ENCODE results near the gene FBXO27.
A peak's percentile ranks its signal among the peaks of the same experiment; 100 is the strongest.
"Not testable (repeated sequence)": the region's sequence is repeated elsewhere in the genome, so short reads cannot be mapped to it uniquely, and the experiment has no call there.

The FBXO27 gene

GRCh38 chr19:39037194-39037593 lies 4.8 kb upstream of the FBXO27 start:
- FAIRE-seq: no peak

DNA sequence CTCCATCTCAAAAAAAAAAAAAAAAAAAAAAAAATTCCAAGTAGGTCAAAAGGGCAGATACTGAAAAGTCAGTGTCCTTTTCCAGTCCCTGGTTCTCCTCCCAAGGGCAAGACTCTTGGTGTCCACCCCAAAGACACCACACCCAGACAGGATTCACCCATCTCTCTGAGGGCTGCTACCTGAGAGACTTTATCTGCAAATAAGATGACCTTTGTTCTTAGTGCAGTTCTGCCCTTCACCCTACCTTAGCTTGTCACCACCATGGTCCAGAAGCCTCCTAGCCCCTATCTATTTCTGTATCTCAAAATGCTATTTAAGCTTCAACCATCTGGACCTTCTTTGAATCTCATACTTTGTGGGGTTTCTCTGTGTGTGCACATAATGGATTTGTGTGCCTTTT lies 4.2 kb upstream of the FBXO27 start:
- FAIRE-seq: no peak

DNA sequence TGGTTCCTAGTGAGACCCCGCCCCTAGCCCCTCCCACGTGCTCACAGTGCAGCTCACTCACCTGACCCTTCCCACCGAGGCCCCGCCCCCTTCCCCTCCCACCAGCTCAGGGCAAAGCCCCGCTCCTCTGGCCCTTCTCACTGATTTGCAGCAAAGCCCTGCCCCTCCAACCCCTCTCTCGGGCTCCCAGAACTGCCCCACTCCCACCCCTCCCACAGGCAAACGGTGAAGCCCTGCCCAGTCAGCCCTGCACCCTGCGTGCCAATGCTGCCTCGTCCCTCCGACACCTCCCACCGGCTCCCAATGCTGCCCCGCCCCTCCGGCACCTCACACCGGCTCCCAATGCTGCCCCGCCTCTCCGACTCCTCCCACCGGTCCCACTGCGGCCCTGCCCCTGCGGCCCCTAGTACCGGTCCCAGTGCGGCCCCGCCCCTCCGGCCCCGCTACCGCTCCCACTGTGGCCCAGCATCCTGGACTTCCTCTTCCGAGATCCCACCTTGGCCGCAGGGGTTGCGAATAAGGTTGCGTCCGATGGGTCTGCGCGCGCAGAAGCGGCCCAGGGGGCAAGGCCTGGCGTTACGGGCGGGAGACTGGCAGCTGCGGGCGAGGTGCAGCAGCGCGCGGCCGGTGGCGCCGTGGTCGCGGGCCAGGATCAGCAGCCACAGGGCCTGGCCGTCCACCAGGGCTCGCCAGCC lies 834 bp downstream of the FBXO27 start:
- FAIRE-seq: peak; percentile 74

DNA sequence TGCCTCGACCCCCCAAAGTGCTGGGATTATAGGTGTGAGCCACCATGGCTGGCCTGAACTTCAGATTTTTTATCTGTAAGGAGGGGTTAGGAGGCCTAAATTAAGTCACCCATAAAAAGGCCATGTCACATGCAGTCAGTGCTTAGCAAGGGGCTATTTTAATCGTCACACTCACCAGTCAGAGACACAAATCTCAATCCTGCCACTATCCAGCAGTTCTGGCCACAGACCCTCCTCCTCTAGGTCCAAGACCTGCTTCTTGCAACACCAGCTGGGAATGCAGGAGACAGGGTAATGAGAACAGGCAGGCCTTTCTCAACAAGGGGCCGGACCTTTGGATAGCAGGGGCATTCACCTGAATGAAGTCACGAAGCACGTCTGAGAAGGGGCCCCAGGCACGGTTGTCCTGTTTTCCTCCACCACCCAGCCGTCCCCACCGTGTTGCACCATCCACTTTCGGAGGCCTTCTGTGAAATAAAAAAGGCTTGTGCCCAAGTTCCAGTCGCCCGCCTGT lies 1.4 kb downstream of the FBXO27 start:
- FAIRE-seq: no peak

GRCh38 chr19:39024875-39025641 lies 7.3 kb downstream of the FBXO27 start:
- FAIRE-seq: no peak

- FAIRE-seq: no peak
Observed at GRCh38 chr19:39021063-39021462, 11.3 kb downstream of the FBXO27 start.

- no peak for FAIRE-seq
Observed at GRCh38 chr19:39017646-39018045, 14.7 kb downstream of the FBXO27 start.

GRCh38 chr19:39017026-39017425 lies 15.3 kb downstream of the FBXO27 start:
- FAIRE-seq: no peak

- no peak for FAIRE-seq
Observed at GRCh38 chr19:39014037-39014436, 18.3 kb downstream of the FBXO27 start.

DNA sequence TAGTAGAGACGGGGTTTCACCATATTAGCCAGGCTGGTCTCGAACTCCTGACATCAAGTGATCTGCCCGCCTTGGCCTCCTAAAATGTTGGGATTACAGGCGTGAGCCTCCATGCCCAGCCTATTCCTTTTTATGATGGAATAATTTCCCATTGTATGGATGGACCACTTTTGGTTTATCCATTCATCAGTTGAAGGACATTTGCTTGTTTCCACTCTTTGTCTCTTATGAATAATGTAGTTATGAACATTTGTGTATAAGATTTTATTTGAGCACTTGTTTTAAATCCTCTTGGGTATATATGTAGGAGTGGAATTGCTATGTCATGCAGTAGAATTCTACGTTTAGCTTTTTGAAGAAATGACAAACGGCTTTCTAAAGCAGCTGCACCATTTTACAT lies 23.3 kb downstream of the FBXO27 start:
- FAIRE-seq: no peak

DNA sequence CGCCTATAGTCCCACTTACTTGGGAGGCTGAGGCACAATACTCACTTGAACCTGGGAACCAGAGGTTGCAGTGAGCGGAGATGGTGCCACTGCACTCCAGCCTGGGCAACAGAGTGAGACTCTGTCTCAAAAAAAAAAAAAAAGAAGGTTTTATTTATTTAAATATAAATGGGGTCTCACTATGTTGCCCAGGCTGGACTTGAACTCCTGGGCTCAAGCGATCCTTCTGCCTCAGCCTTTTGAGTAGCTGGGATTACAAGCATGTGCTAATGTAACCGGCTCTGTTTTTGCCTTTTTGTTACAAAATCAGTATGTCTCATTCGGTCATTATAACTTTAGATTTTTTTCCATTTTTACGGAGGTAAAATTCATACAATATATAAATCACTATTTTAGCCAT lies 24.2 kb downstream of the FBXO27 start:
- no peak for FAIRE-seq

DNA sequence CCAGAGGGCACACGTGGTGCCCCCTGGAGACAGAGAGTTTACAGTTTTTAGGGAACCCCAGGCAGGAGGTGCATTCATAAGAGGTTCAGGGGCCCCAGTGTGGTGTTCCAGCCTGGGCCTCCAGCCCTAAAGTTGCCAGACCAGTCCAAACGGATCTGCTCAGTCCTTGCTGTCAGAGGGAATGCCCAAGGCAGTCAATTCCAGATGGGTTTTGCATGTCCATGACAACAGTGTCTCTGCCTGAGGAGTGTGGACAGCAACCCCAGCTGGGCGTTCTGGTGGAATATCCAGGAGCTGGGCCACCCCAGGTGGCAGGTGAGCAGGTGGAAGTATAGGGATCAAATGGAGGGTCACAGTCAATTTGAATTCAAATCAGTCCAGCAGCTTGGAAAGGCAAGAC lies 25.3 kb downstream of the FBXO27 start:
- FAIRE-seq: no peak

- no peak for FAIRE-seq
Observed at GRCh38 chr19:39004403-39004802, 27.9 kb downstream of the FBXO27 start.

- FAIRE-seq: no peak
Observed at GRCh38 chr19:39003796-39004195, 28.6 kb downstream of the FBXO27 start.

DNA sequence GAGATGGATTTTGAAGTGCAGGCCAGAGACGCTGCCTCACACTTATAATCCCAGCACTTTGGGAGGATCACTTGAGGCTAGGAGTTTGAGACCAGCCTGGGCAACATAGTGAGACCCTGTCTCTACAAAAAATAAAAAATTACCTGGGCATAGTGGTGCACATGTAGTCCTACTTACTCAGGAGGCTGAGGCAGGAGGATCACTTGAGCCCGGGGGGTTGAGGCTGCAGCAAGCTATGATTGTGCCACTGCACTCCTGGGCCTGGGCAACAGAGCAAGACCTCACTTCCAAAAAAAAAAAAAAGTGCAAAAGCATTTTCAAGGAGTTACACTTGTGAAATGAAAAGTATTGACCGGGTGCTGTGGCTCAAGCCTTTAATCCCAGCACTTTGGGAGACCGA lies 29.2 kb downstream of the FBXO27 start:
- FAIRE-seq: no peak

DNA sequence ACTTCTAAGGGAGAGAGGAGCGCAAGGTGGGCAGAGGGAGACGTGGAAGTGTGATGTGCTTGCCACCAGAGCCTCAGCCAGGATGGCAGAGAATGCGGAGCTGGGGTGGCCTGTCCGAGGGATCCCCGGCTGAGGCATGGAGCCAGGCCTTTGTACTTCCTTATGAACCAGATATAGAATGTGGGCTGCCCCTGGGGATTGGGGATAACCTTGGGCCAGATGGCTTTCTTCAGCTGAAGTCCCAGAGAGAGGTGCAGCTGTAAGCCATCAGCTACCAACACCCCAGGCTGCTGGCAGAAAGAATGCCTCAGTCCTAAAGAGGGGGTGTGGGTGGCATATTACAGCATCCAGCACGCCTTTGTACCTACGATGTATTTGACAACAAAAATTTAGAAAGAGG lies 31.3 kb downstream of the FBXO27 start:
- FAIRE-seq: no peak

DNA sequence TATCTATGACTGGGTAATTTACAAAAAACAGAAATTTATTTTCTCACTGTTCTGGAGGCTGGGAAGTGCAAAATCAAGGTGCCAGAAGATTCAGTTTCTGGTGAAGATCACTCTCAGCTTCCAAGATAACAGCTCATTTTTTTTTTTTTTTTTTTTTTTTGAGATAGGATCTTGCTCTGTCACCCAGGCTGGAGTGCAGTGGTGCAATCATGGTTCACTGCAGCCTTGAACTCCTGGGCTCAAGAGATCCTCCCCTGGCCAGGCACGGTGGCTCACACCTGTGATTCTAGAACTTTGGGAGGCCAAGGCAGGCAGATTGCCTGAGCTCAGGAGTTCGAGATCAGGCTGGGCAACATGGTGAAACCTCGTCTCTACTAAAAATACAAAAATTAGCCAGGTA lies 34.8 kb downstream of the FBXO27 start:
- FAIRE-seq: not testable (repeated sequence)

DNA sequence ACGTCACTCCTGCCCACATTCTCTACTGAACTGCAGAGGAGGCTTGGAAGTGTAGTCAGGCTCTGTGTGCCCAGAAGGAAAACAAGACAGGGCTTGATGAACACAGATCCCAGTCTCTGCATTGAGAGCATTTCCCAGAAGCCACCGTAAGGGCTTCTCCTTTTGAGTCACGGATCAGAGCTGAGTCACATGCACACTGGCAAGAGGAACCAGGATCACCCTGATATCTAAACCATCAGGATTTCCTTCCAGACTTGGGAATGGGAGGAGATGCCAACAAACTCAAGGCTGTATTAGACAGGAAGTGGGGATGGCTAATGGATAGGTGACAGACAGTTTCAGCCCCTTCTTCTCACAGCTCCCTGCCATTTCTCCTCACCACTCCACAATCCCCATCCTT lies 39.1 kb downstream of the FBXO27 start:
- FAIRE-seq: no peak

DNA sequence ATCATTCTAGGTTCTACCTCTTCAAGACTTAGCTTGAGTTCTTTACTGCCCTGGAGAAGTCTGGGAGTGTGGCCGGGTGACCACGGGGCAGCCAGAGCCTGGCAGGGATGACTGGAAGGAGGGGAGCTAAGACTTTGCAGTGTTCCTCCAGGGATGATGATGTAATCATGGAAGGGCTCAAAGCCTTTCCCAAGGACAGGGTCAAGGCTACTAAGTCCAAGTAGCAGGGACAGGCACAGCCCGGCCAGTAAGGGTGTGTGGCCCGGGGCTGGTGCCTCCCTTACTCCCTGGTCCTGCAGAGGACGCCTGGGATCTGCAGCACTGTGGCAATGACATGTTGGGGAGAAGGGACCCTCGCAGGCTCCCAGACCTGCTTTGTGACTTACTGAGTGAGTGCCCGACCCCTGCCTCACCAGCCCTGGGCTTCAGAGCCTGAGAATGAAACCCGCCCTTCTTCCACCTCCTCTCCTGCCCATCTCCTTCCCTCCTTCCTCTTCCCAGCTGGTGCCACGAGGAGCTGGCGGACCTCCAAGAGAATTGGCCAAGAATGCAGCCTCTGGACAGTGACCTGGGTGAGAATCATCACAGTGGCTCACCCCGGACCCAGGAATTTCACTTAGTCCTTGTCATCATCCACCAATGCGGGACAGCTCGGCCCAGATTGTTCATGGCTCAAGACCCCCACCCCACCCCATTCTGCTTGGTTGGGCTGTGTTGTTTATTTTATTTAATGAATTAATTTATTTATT lies 41.2 kb downstream of the FBXO27 start:
- FAIRE-seq: no peak

GRCh38 chr19:38989614-38990013 lies 42.7 kb downstream of the FBXO27 start:
- not testable (repeated sequence) for FAIRE-seq

- FAIRE-seq: no peak
Observed at GRCh38 chr19:38989066-38989605, 43.2 kb downstream of the FBXO27 start.

DNA sequence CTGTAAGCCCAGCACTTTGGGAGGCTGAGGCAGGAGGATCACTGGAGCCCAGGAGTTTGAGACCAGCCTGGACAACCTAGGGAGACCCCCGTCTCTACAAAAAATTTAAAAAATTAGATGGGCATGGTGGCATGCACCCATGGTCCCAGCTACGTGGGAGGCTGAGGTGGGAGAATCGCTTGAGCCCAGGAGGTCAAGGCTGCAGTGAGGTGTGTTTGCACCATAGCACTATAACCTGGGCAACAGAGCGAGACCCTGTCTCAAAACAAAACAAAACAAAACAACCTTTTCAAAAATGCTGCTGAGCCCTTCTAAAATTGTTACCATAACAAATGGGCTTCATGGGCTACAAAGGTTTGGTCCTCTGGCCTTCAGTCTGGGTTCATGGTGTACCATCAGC lies 43.7 kb downstream of the FBXO27 start:
- FAIRE-seq: not testable (repeated sequence)

DNA sequence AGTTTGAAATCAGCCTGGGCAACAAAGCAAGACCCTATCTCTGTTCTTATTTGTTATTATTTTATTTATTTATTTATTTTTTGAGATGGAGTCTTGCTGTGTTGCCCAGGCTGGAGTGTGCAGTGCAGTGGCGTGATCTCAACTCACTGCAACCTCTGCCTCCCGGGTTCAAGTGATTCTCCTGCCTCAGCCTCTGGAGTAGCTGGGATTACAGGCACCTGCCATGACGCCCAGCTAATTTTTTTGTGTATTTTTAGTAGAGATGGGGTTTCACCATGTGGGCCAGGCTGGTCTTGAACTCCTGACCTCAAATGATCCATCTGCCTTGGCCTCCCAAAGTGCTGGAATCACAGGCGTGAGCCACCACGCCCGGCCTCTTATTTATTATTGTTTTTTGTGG lies 44.6 kb downstream of the FBXO27 start:
- FAIRE-seq: not testable (repeated sequence)

Measured in A204.1 (cell line).